Endothelial cell of umbilical vein (primary cell): Measurements from ENCODE around the gene KRT74. TPM values are rescaled to one million over a fixed set of nuclear protein-coding genes. Genes with fewer than 3 reads are reported as not detected.

Experiments
- BruUV-seq: library from RNA; stranded (reverse); fragments of 400-500 nt; replicated peaks from 2 replicates; lab custom pipeline; 2021; lab: Mats Ljungman, UMichigan
- CTCF ChIA-PET: fragments of 300-600, 350-600 bp; sonication (Branson Sonifier 250); formaldehyde crosslinking; loops from one replicate; lab custom pipeline; 2021; ENCODE audit warnings: antibody characterized with exemption, inconsistent platforms; lab: Charles Lee
- POLR2A ChIA-PET: fragments of 300-600, 350-600 bp; sonication (Branson Sonifier 250); formaldehyde crosslinking; loops from one replicate; lab custom pipeline; 2021; ENCODE audit warnings: antibody characterized with exemption, inconsistent platforms; lab: Charles Lee
- DNase-seq: peaks from one replicate; pipeline ENCODE4 v3.0.0-alpha.2; 2011; ENCODE audit warnings: low read depth, low spot score
- FAIRE-seq: peaks from 2 replicates; lab custom pipeline; 2011; peaks lifted over from hg19 to GRCh38; lab: Jason Lieb, UNC
- H2AFZ ChIP-seq: 2 replicates; pipeline ENCODE4 v1.6.0; 2012; ENCODE audit warnings: low read depth, low read length, control low read depth, inconsistent platforms
- H3K27ac ChIP-seq: 2 replicates; pipeline ENCODE4 v1.5.1; 2011; ENCODE audit warnings: low read depth, mild to moderate bottlenecking, control low read depth, low read length, moderate library complexity; ENCODE audit not compliant: insufficient read depth
- H3K27me3 ChIP-seq, 2 experiments: 2 replicates each; pipeline versions ENCODE4 v1.6.0 to v1.6.1; 2011; ENCODE audit warnings: low read length in 2 of 2, mixed read lengths in 1 of 2; ENCODE audit not compliant: control insufficient read depth in 2 of 2, insufficient read depth in 2 of 2
- H3K36me3 ChIP-seq, 2 experiments: 2 replicates in 1 of 2; 3 replicates in 1 of 2; pipeline ENCODE4 v1.5.1; 2011; ENCODE audit warnings: low read length in 2 of 2, mild to moderate bottlenecking in 1 of 2, moderate library complexity in 1 of 2; ENCODE audit not compliant: control insufficient read depth in 2 of 2, insufficient read depth in 2 of 2; ENCODE audit errors: extremely low read depth in 1 of 2
- H3K4me1 ChIP-seq: 3 replicates; pipeline ENCODE4 v1.5.1; 2011; ENCODE audit warnings: mild to moderate bottlenecking, low read length; ENCODE audit not compliant: control insufficient read depth, insufficient read depth; ENCODE audit errors: extremely low read depth
- H3K4me2 ChIP-seq: 2 replicates; pipeline ENCODE4 v1.6.1; 2011; ENCODE audit warnings: low read length, control low read depth, mixed read lengths; ENCODE audit not compliant: insufficient read depth
- H3K4me3 ChIP-seq, 3 experiments: fragments of 200-600 bp in 1 of 3; sonication (generic), shearing (Covaris generic) in 1 of 3; replicated peaks in 1 of 3; 2 replicates each; pipeline ENCODE4 v1.5.1; 2011 to 2016; ENCODE audit warnings: control low read depth in 3 of 3, low read length in 3 of 3, mild to moderate bottlenecking in 2 of 3, inconsistent platforms in 1 of 3, low read depth in 1 of 3, moderate library complexity in 1 of 3; ENCODE audit not compliant: insufficient read depth in 1 of 3
- H3K79me2 ChIP-seq: 2 replicates; pipeline ENCODE4 v1.6.0; 2012; ENCODE audit warnings: low read length, inconsistent platforms; ENCODE audit not compliant: control insufficient read depth, insufficient read depth
- H3K9ac ChIP-seq: replicated peaks from 2 replicates; pipeline ENCODE3; 2011; ENCODE audit warnings: low read length, control low read depth; ENCODE audit not compliant: insufficient read depth; ENCODE audit errors: extremely low read depth
- H3K9me1 ChIP-seq: replicated peaks from 3 replicates; pipeline ENCODE4 v1.6.0; 2011; ENCODE audit warnings: mild to moderate bottlenecking, low read length; ENCODE audit not compliant: control insufficient read depth, insufficient read depth; ENCODE audit errors: extremely low read depth
- H3K9me3 ChIP-seq: replicated peaks from 2 replicates; pipeline ENCODE4 v1.5.1; 2012; ENCODE audit warnings: low read length, inconsistent platforms; ENCODE audit not compliant: control insufficient read depth, insufficient read depth
- H4K20me1 ChIP-seq: replicated peaks from 2 replicates; pipeline ENCODE3; 2011; ENCODE audit warnings: mild to moderate bottlenecking, low read length; ENCODE audit not compliant: control insufficient read depth, insufficient read depth; ENCODE audit errors: extremely low read depth
- CTCF ChIP-seq, 2 donors: IDR thresholded peaks; 1 replicate in 1 of 2; 2 replicates in 1 of 2; pipeline ENCODE4 v1.5.1; 2011; ENCODE audit warnings: low read length in 2 of 2, mild to moderate bottlenecking in 2 of 2, moderate library complexity in 2 of 2, control low read depth in 1 of 2, inconsistent platforms in 1 of 2, low read depth in 1 of 2; ENCODE audit not compliant: insufficient read depth in 1 of 2; ENCODE audit errors: extremely low read depth in 1 of 2
- EZH2 ChIP-seq: IDR thresholded peaks from 2 replicates; pipeline ENCODE4 v1.6.1; 2012; ENCODE audit warnings: borderline replicate concordance, low read depth, mild to moderate bottlenecking, moderate library complexity, low read length, inconsistent platforms; ENCODE audit not compliant: severe bottlenecking
- FOS ChIP-seq: IDR thresholded peaks from 2 replicates; pipeline ENCODE4 v1.6.1; 2011; ENCODE audit warnings: mild to moderate bottlenecking, low read length, moderate library complexity, borderline replicate concordance; ENCODE audit not compliant: insufficient read depth
- GATA2 ChIP-seq: IDR thresholded peaks from 2 replicates; pipeline ENCODE4 v1.7.0; 2011; ENCODE audit warnings: low read depth, mild to moderate bottlenecking, moderate library complexity, mixed read lengths, low read length; ENCODE audit not compliant: insufficient read length, insufficient read depth
- JUN ChIP-seq: IDR thresholded peaks from 2 replicates; pipeline ENCODE4 v1.6.1; 2011; ENCODE audit warnings: borderline replicate concordance, low read depth; ENCODE audit not compliant: insufficient read length, insufficient read depth
- MAX ChIP-seq: IDR thresholded peaks from 2 replicates; pipeline ENCODE4 v1.6.1; 2011; ENCODE audit not compliant: insufficient read depth, insufficient read length
- MYC ChIP-seq: IDR thresholded peaks from one replicate; pipeline ENCODE4 v1.6.1; 2011; ENCODE audit warnings: mild to moderate bottlenecking, low read depth, low read length
- POLR2A ChIP-seq: IDR thresholded peaks from 2 replicates; pipeline ENCODE4 v1.6.1; 2012; ENCODE audit warnings: low read depth, mild to moderate bottlenecking, control low read depth, low read length
- POLR2AphosphoS5 ChIP-seq: IDR thresholded peaks from 2 replicates; pipeline ENCODE4 v1.6.1; 2012; ENCODE audit warnings: low read depth, mild to moderate bottlenecking, control low read depth, low read length, moderate library complexity; ENCODE audit not compliant: insufficient read depth
- dilution Hi-C: fragments of 300-500 bp; cut with MboI; formaldehyde crosslinking; loops from one replicate; pipeline ENCODE4 v1.15.0; 2019; ENCODE audit warnings: low sequenced_read_pairs; ENCODE audit not compliant: extremely low pct_ligation_motif_present
- intact Hi-C: fragments of 100-400 bp; cut with micrococcal nuclease; formaldehyde crosslinking; loops from one replicate; pipeline ENCODE4 v1.10.0; 2022
- polyA plus RNA-seq, 4 experiments: library from polyadenylated mRNA; depleted of rRNA in 3 of 4; stranded (reverse) in 3 of 4; unstranded in 1 of 4; fragments of >200 nt; gene quantifications; 2 replicates each; pipeline versions ENCODE4 v1.2.1 to v1.2.3, GENCODE V29; 2011 to 2012; ENCODE audit warnings: missing spikeins in 1 of 4
- total RNA-seq: library from RNA; stranded (reverse); gene quantifications from 2 replicates; pipeline ENCODE4 v1.2.3, GENCODE V29; 2021

The KRT74 gene
- total and polyA plus RNA-seq, 2 donors (not counting 3 experiments of a cell fraction or from before 2014, with no cell fraction given) = not detected

DNA sequence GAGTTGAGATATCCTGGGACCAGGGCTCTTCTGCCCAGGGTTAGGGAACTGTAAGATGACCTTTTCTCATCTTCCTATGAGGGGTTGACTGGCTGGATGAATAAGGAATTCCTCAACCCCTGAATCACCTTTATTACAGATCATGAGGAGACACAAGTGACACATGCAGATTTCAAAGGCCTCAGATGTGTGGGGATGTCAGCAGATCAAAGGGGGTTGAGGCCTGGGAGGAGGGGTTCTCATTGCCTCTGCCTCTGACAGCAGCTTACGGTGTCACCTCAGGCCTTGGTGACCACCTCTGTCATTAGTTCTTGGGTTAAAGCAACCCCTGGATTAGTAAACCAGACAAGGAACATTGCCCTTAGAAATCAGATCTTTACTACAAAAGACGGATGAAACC is 29.7 kb upstream of the KRT74 start:
- peaks cover 19 to 36% of the 10 kb centered on the region in 2 experiments for H3K27me3 ChIP-seq
- CTCF ChIA-PET = no interaction called here
- dilution Hi-C loops = no loop called here

DNA sequence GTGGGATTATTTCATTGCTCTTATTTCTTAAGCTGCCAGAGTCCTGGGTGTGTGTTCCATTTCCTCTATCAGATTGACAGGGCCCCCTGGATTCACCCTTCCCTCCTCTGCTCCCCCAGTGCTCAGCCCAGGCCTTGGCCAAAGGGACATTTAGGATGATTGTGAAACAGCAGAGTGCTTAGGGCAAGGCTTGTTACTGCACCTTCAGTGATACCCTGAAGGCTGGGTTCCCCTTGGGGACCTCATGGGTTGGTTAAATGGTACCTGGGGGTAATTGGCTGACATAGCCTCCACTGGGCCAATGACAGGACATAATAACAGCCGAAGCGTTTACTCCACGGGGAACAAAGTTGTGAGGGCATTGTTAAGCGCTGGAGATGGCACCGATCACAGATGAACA is 28.9 kb upstream of the KRT74 start:
- H3K9me3 ChIP-seq = no peaks in the 10 kb centered on the region
- POLR2A ChIA-PET = no interaction called here
- no peak for FAIRE-seq
- no peak overlapping the region for H3K4me2 ChIP-seq
- DNase-seq = no peak
- peaks cover 20 to 39% of the 10 kb centered on the region in 2 experiments for H3K27me3 ChIP-seq
- BruUV-seq = no TSS peak
- no peaks in the 10 kb centered on the region for H3K36me3 ChIP-seq
- H3K9me1 ChIP-seq = no peaks in the 10 kb centered on the region
- CTCF ChIA-PET = no interaction called here
- H4K20me1 ChIP-seq = no peaks in the 10 kb centered on the region
- intact Hi-C loops = no loop called here
- dilution Hi-C loops = no loop called here
- H3K4me3 ChIP-seq = no peak overlapping the region
- TF ChIP-seq MYC (no peak), CTCF (IDR thresholded peaks at IDR 0.05; ENCODE audit: extremely low read depth in 1 of 2, insufficient read depth in 1 of 2, low read depth in 1 of 2, low read length in 2 of 2) (no peak), JUN (no peak), GATA2 (no peak), POLR2A (no peak), POLR2AphosphoS5 (no peak), MAX (no peak), EZH2 (no peak), FOS (no peak)
- no peaks in the 10 kb centered on the region for H3K4me1 ChIP-seq
- no peak overlapping the region for H3K9ac ChIP-seq
- H2AFZ ChIP-seq = no peak overlapping the region
- H3K79me2 ChIP-seq = no peaks in the 10 kb centered on the region
- H3K27ac ChIP-seq = no peak overlapping the region

More for the DNA sequence above, 29.7 kb upstream of the KRT74 start:
- intact Hi-C loops = no loop called here
- Histone ChIP-seq H3K36me3 (no peaks in the 10 kb centered on the region), H2AFZ (no peak overlapping the region), H3K4me3 (no peak overlapping the region), H3K27ac (no peak overlapping the region), H3K9me3 (no peaks in the 10 kb centered on the region), H3K4me2 (no peak overlapping the region), H3K9me1 (no peaks in the 10 kb centered on the region), H4K20me1 (no peaks in the 10 kb centered on the region), H3K4me1 (no peaks in the 10 kb centered on the region), H3K79me2 (no peaks in the 10 kb centered on the region), H3K9ac (no peak overlapping the region)
- BruUV-seq = no TSS peak
- POLR2A ChIA-PET = no interaction called here
- FAIRE-seq (no peak), DNase-seq (no peak)
- no peak for TF ChIP-seq MAX
- TF ChIP-seq POLR2AphosphoS5 = no peak
- TF ChIP-seq POLR2A = no peak
- no peak for TF ChIP-seq GATA2
- TF ChIP-seq JUN = no peak
- no peak for TF ChIP-seq EZH2
- no peak for TF ChIP-seq FOS
- no peak for TF ChIP-seq MYC
